HL-60 (cell line): ENCODE data around the gene FCN2.

ENCODE experiments used
- DNase-seq, 2 experiments: peaks; one replicate each; pipeline ENCODE4 v3.0.0-alpha.2; 2010 to 2020; ENCODE audit warnings: low read depth in 1 of 2, low spot score in 1 of 2
- H3K27ac ChIP-seq: fragments of 250-450 bp; sonication (Bioruptor Pico); replicated peaks from 2 replicates; pipeline ENCODE4 v1.5.1; 2020; ENCODE audit warnings: mild to moderate bottlenecking, moderate library complexity
- H3K27me3 ChIP-seq: fragments of 250-450 bp; sonication (Bioruptor Pico); 2 replicates; pipeline ENCODE4 v1.5.1; 2021; ENCODE audit warnings: mild to moderate bottlenecking, moderate library complexity; ENCODE audit not compliant: insufficient read depth, poor library complexity, severe bottlenecking
- H3K4me3 ChIP-seq: replicated peaks from 2 replicates; pipeline ENCODE4 v1.5.1; 2011; ENCODE audit warnings: mild to moderate bottlenecking, control low read depth, low read length; ENCODE audit not compliant: insufficient read depth
- CTCF ChIP-seq: IDR thresholded peaks from one replicate; pipeline ENCODE4 v1.5.1; 2011; ENCODE audit warnings: low read length, control low read depth, inconsistent platforms; ENCODE audit not compliant: insufficient read depth
- GABPA ChIP-seq: IDR thresholded peaks from 2 replicates; pipeline ENCODE4 v1.6.1; 2012; ENCODE audit warnings: low read depth
- POLR2AphosphoS5 ChIP-seq: IDR thresholded peaks from 2 replicates; pipeline ENCODE4 v1.6.1; 2012; ENCODE audit warnings: low read depth
- REST ChIP-seq: IDR thresholded peaks from 2 replicates; pipeline ENCODE4 v1.6.1; 2012; ENCODE audit warnings: low read depth; ENCODE audit not compliant: insufficient replicate concordance
- SPI1 ChIP-seq: IDR thresholded peaks from 2 replicates; pipeline ENCODE4 v1.6.1; 2012; ENCODE audit warnings: low read depth, mild to moderate bottlenecking, borderline replicate concordance

Gene FCN2

GRCh38 chr9:134916161-134916665 lies 35.6 kb downstream of the FCN2 start:
- H3K27me3 ChIP-seq = no peaks in the 10 kb centered on the region
- H3K4me3 ChIP-seq = no peak overlapping the region
- H3K27ac ChIP-seq = no peak overlapping the region
- TF ChIP-seq POLR2AphosphoS5 = no peak
- TF ChIP-seq SPI1 = no peak
- TF ChIP-seq CTCF = no peak
- no peak for TF ChIP-seq REST
- TF ChIP-seq GABPA = no peak
- no peak for DNase-seq

- TF ChIP-seq CTCF (no peak), REST (no peak), POLR2AphosphoS5 (no peak), SPI1 (peak; percentile 56; the same call in 1 of the 2 replicates), GABPA (peak; percentile 48; the same call in 1 of the 2 replicates)
- H3K27me3 ChIP-seq = no peaks in the 10 kb centered on the region
- peak within 1 kb of the TSS; percentile 77 for H3K27ac ChIP-seq
- peak in 1 of 2 experiments; percentile 89 for DNase-seq
- no peak within 1 kb of the TSS for H3K4me3 ChIP-seq
Measured at GRCh38 chr9:134917431-134918373, 37.1 kb downstream of the FCN2 start, which contains the start of gene FCN1. Gene FCN1 (minus strand): TSS chr9:134917912. CDS start chr9:134917871, 41 bp downstream.

GRCh38 chr9:134918646-134919045 lies 38.0 kb downstream of the FCN2 start:
- Histone ChIP-seq H3K27ac (peak overlapping the region; percentile 77), H3K4me3 (no peak overlapping the region), H3K27me3 (no peaks in the 10 kb centered on the region)
- DNase-seq = no peak
- TF ChIP-seq REST = no peak
- no peak for TF ChIP-seq SPI1
- TF ChIP-seq POLR2AphosphoS5 = no peak
- TF ChIP-seq GABPA = no peak
- TF ChIP-seq CTCF = no peak
